ENCODE data around the gene SLC8A1.
"Not testable (repeated sequence)": the region's sequence is repeated elsewhere in the genome, so short reads cannot be mapped to it uniquely, and the experiment has no call there.

SLC8A1 gene

DNA sequence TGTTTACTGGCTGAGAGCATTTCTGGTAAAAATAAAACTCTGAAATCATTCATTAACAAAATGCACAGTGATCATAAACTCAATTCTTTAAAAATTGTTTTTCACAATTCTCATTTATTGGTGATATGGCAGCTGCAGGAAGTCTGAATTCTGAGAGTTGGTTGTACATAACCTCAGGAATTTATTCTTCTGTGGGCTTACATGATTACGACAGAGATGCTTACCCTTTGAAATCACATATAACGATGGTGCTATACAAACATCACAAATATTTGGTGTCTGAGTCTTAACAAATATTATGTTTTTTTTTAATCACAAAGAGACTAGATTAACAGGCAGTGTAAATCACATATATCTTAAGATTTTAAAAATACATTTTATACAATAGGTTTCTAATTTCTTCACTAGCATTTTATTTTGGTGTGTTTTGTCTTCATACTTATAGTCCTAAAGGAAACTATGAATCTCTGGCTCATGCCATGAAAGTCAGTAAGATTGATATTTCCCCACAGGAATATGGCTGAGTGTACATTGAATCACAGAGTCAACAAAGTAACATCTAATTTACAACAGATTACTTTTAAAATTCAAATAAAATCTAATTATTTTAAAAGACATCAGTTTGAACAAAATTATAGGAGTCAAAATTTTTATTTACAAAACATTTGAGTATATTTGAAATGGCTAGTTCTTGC, 354.1 kb downstream of the SLC8A1 start:
- peak in 1 of 2 experiments; percentile 14 for DNase-seq

DNA sequence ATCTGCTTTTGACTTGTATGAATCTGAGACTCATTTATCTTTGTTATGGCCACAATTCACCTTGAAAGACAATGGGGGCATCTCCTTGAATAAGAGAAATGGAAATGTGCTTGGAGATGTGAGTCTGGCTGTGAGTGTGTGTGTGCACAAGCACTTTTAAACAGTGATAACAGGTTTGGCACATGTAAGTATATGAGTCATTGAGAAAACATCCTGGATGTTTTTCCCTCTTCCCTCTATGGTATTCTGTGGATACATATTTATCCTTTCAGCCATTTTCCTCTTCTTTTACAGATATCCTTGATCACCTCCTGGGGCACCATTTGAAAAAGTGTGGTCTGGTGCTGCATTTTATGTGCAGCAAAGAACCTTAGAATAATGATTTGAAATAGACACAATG, 355.5 kb downstream of the SLC8A1 start:
- DNase-seq, result peak in 1 of 2 experiments; percentile 33

DNA sequence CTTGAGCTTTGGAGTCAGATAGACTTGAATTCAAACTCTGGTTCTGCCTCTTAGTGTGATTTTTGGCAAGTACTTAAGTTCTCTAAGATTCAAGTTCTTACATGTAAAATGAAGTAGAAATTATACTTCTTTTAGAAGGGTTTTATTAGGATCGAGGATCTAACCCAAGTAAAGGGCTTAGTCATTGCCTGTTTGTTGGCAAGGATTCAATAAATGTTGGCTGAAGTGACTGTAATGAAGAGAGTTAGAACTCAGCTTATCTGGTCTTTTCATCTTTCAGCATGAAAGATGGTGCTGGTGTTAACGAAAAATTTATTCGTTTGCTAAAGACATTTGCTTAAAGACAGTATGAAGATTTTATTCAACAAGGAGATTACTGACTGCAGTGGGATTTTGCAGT, 356.9 kb downstream of the SLC8A1 start:
- DNase-seq, result no peak

DNA sequence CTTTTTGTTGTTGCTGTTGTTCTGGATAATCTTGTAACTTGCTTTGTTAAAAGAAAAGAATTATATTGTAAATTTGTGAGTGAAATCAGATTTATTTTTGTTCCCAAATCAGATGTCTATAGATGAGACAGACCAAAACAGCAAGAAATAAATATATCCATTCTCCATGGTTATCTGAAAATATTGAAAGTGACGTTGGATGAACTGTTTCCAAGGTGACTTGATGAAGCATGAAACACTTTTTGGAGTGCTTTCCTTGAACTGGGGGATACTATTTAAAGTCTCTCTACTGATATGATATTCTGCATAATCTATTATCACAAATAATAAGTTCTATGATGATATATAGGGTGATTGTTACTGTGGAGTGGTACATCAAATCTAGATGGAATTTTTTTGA, 357.4 kb downstream of the SLC8A1 start:
- DNase-seq, result no peak

DNA sequence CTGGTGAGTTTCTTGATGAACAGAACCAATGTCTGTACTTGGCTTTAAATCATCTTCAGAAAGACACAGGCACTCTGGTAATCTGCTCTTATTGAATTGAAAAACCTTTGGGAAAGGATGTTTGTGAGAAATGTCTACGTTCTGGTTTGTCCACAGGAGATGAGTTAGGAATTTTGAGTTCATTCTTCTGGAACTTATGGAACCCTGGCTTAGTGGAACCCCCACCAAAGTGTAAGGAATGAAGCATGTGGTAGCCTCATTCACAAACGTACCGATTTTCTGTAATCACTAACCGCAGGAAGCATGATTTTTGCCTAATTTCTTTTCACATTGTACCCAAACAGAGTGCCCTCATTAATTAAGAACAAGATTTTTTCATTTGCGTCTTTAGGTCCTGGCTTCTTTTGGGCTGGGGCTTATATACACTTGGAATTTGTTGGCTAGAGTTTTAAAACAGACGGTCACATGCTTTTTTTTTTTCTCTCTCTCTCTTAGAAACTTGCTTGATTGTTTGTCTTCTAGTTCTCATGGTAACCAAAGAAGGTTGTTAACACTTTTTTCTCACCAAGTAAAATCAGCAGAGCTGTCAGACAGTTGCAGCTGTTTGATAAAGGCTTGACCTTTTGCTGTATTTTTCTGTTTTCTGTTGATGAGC, 358.7 kb downstream of the SLC8A1 start:
- no peak for DNase-seq

DNA sequence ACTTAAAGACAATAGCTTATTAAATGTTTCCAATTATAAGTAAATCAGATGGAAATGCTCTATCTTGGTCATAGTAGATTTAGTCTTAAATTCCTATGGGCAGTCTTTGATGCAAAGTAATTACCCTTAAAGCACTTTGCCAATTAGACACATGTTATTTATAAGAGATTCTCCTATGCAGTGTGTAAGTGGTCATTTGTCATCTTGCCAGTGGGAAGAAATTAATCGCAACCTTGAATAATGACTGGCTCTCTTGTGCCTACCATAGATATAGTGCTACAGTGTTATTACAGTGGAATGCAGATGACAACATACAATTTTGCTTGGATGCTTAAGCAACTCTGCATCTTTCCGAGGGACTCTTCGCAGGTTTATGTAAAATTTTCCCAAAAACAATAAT, 361.8 kb downstream of the SLC8A1 start:
- DNase-seq, result no peak

DNA sequence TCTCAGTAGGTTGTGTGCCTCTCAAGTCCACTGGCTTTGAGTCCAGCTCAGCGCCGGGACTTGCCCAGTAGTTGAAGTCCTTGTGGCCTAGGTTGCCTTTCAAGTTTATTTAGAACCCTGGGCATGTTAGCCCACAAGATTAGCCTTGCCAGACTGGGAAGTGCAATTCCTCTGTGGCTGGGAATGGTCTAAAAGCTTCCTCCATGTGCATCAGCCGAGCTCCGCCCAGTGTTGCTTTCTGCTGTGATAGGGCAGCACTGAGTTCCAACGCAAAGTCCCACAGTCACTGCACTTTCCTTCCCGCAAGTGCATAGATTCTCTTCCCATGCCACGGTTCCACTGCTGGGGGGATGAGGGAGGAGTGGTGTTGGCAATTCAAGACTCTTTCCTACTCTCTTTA, 364.0 kb downstream of the SLC8A1 start:
- DNase-seq, result no peak

DNA sequence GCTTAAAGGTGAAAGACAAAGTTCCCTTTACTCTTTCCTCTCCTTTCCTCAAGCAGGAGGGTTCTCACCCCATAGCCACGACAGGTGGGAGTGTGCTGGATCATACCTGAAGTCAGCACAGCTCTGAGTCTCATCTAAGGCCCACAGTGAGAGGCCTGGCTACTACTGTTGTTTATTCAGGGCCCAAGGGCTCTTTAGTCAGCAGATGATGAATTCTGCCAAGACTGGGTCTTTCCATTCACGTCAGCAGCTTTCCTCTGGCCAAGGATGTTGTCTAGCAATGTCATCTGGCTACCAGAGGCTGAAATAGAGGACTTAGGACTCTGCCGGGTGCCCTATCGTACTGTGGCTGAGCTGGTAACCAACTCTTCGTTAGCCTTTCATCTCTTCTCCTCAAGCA, 364.5 kb downstream of the SLC8A1 start:
- DNase-seq, result no peak

DNA sequence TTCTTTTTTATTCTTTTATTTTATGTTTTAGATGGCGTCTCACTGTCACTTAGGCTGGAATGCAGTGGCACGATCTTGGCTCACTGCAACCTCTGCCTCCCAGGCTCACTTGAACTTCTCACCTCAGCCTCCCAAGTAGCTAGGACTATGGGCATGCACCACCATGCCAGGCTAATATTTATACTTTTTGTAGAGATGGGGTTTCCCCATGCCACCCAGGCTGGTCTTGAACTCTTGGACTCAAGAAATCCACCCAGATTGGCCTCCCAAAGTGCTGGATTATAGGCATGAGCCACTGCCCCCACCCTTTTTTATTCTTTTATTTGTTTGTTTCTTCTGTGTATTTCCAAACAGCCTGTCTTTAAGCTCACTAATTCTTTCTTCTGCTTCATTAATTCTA, 366.1 kb downstream of the SLC8A1 start:
- DNase-seq, result no peak

DNA sequence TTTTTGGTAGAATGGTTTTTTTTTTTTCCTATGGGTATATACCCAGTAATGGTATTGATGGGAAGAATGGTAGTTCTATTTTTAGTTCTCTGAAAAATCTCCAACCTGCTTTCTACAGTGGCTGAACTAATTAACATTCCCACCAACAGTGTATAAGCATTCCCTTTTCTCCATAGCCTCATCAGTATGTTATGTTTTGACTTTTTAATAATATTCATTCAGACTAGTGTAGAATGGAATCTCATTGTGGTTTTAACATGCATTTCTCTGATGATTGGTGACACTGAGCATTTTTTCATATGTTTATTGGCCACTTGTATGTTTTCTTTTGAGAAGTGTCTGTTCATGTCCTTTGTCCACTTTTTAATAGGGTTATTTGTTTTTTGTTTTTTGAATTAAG, 378.6 kb downstream of the SLC8A1 start:
- not testable (repeated sequence) for DNase-seq

DNA sequence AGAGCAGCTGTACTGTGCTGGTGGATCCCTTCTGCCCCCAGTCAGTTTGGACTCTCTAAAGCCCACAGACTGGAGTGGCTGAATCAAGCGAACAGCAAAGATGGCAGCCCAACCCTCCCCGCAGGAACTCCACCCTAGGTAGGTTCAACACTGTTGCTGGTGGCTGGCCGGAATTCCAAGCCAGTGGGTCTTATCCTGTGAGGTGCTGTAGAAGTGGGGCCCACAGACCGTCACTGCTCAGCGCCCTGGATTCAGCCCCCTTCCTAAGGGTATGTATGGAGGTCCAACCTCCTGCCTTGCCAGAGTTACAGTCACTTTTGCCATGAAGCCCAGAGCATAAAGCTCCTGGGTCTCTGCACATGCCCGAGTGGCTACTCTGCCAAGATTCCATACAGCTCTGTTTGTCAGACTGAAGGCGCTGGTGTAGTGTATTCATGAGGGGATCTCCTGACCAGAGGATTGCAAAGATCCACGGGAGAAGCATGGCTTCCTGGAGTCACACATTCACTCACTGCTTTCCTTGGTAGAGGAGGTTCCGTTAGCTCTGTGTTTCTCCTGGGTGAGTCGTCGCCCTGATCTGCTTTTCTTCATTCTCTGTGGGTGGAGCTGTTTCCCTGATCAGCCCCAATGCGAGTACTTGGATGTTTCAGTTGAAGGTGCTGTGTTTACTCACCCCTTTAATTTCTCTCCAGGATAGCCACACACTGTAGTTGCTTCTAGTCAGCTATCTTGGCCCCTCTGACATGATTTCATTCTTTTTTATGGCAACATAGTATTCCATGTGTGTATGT, 379.3 kb downstream of the SLC8A1 start:
- DNase-seq, result no peak

DNA sequence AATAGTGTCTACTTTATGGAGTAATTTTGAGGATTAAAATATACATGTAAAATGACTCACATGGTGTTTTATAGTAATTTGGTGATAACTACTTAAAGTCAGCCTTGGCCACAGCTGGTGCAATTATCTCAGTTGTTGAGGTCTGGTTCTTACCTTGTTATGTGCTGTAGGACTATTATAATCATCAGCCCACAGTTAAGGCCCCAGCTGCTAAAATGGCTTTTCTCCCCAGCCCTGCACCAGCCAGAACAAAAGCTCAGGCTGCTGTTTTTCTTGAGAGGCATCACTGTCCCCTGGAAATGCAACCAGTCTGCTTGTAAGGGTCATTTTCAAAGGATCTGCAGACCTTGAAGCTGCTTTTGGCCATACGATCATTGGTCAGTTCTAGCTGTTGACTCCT, 389.5 kb downstream of the SLC8A1 start:
- no peak for DNase-seq

DNA sequence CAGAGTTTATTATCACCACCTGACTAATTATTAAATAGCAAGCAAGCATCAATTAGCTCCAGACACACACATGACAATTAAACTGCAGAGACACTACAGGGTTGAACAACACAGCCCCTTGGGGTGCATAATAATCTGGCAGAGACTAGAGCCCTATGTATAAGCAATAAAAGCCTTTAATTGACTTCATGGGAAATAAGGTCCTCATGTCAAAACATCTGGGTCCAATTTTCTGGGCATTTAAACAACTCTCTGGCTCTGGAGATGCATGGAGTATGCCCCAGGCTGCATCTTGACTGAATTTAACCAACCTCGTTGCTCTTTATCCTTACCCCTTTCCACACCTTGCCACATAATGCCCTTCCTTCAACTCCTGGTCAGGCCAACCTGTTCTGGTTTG, 402.1 kb downstream of the SLC8A1 start:
- no peak for DNase-seq

DNA sequence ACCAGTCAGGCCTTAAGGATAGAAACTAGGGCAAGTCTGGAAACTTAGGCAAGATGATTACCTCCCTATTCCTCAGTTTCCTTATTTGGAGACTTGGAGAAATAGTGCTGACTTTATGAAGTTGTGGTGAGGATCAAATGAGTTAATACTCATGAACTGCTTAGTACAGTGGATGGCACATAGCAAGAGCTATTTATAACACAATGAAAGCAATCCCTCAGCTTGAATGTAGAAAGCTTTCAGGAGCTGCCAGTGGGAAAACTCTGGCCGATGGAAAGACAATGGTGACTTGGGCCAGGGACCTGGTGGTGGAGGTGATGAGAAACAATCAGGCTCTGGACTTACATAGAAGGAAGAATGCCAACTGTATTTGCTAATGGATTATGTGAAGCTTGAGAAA, 403.4 kb downstream of the SLC8A1 start:
- DNase-seq, result no peak

DNA sequence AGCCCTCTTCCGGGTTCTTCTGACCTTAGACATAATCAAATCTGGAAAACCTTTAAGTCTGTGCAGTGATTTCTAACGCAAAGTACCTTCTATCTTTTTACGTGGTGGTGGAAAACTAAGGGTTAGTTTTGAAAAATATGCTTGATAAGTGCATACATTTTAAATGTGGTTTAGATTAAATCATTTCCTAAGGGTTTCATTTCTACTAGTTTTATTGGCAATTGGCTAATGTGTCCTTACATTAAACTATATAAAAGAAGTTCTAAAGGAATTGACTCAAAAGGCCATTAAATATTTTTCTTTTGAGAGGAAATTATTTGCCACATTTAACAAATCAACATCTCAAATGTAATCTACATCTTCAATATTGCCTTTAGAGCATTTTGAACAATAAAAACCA, 404.5 kb downstream of the SLC8A1 start:
- DNase-seq, result no peak

Data from SW 1271 (cell line).